IMR-90 (cell line): ENCODE results near the gene GDF10. TPM values are rescaled to one million over a fixed set of nuclear protein-coding genes. Genes with fewer than 3 reads are reported as not detected.

Experiments
- ATAC-seq: fragments of 200-7000 bp; cut with Tn5 transposase; 2 replicates; pipeline ENCODE4 v1.9.1; 2020; ENCODE audit warnings: low read depth, mild to moderate bottlenecking, moderate library complexity
- BruUV-seq: library from RNA; stranded (reverse); fragments of 400-500 nt; replicated peaks from 2 replicates; lab custom pipeline; 2021; lab: Mats Ljungman, UMichigan
- CTCF ChIA-PET: fragments of 300-600 bp; formaldehyde crosslinking; extraction: SDS; loops from one replicate; lab custom pipeline; 2021; ENCODE audit warnings: antibody characterized with exemption; lab: Yijun Ruan, JAX
- POLR2A ChIA-PET: fragments of 300-600 bp; sonication (Branson Sonifier 250); formaldehyde crosslinking; loops from one replicate; lab custom pipeline; 2022; ENCODE audit warnings: antibody characterized with exemption; ENCODE audit not compliant: unreplicated experiment; lab: Charles Lee
- DNase-seq: peaks from one replicate; pipeline ENCODE4 v3.0.0; 2013
- H2AFZ ChIP-seq: replicated peaks from 2 replicates; pipeline ENCODE3; 2013; ENCODE audit warnings: low read length, mild to moderate bottlenecking; ENCODE audit not compliant: poor library complexity
- H2AK5ac ChIP-seq: 2 replicates; pipeline ENCODE4 v1.6.1; 2013; ENCODE audit warnings: low read depth, low read length, inconsistent platforms
- H2AK9ac ChIP-seq: replicated peaks from 2 replicates; pipeline ENCODE3; 2013; ENCODE audit warnings: mild to moderate bottlenecking, low read depth, low read length, moderate library complexity; ENCODE audit not compliant: poor library complexity
- H2BK120ac ChIP-seq: 2 replicates; pipeline ENCODE4 v1.6.1; 2013; ENCODE audit warnings: low read depth, low read length, inconsistent platforms
- H2BK15ac ChIP-seq: 3 replicates; pipeline ENCODE4 v1.6.1; 2013; ENCODE audit warnings: low read depth, low read length, inconsistent platforms
- H2BK20ac ChIP-seq: 2 replicates; pipeline ENCODE4 v1.6.1; 2013; ENCODE audit warnings: low read depth, mild to moderate bottlenecking, inconsistent platforms, low read length, moderate library complexity
- H2BK5ac ChIP-seq: 2 replicates; pipeline ENCODE4 v1.6.1; 2013; ENCODE audit warnings: mild to moderate bottlenecking, low read depth, low read length, inconsistent platforms; ENCODE audit not compliant: poor library complexity, severe bottlenecking
- H3K14ac ChIP-seq: replicated peaks from 2 replicates; pipeline ENCODE4 v1.6.1; 2013; ENCODE audit warnings: low read depth, low read length, inconsistent platforms
- H3K18ac ChIP-seq: 2 replicates; pipeline ENCODE4 v1.6.1; 2013; ENCODE audit warnings: low read depth, low read length, control low read depth
- H3K23ac ChIP-seq: 2 replicates; pipeline ENCODE4 v1.6.1; 2013; ENCODE audit warnings: low read depth, low read length, inconsistent platforms
- H3K27ac ChIP-seq: 2 replicates; pipeline ENCODE4 v1.5.1; 2013; ENCODE audit warnings: mild to moderate bottlenecking, control low read depth, low read length; ENCODE audit not compliant: insufficient read depth
- H3K27me3 ChIP-seq: 2 replicates; pipeline ENCODE4 v1.6.1; 2013; ENCODE audit warnings: low read length; ENCODE audit not compliant: control insufficient read depth, insufficient read depth
- H3K36me3 ChIP-seq: 2 replicates; pipeline ENCODE4 v1.6.1; 2013; ENCODE audit warnings: low read length, mixed read lengths; ENCODE audit not compliant: control insufficient read depth, insufficient read depth
- H3K4ac ChIP-seq: 2 replicates; pipeline ENCODE4 v1.6.1; 2013; ENCODE audit warnings: low read depth, low read length, inconsistent platforms
- H3K4me1 ChIP-seq: 2 replicates; pipeline ENCODE4 v1.6.1; 2013; ENCODE audit warnings: low read length, mixed read lengths; ENCODE audit not compliant: control insufficient read depth, insufficient read depth
- H3K4me2 ChIP-seq: 2 replicates; pipeline ENCODE4 v1.6.1; 2013; ENCODE audit warnings: low read depth, mild to moderate bottlenecking, control low read depth, low read length, moderate library complexity
- H3K4me3 ChIP-seq: 2 replicates; pipeline ENCODE4 v1.5.1; 2013; ENCODE audit warnings: low read depth, mild to moderate bottlenecking, control low read depth, low read length, moderate library complexity; ENCODE audit not compliant: insufficient read depth
- H3K56ac ChIP-seq: 2 replicates; pipeline ENCODE4 v1.6.1; 2013; ENCODE audit warnings: low read length, inconsistent platforms; ENCODE audit not compliant: insufficient read depth; ENCODE audit errors: extremely low read depth
- H3K79me1 ChIP-seq, 2 experiments: 2 replicates each; pipeline ENCODE4 v1.6.1; 2013; ENCODE audit warnings: low read length in 2 of 2, inconsistent platforms in 1 of 2, low read depth in 1 of 2
- H3K9ac ChIP-seq: 2 replicates; pipeline ENCODE4 v1.6.1; 2013; ENCODE audit warnings: low read depth, low read length, control low read depth
- H3K9me1 ChIP-seq: 2 replicates; pipeline ENCODE4 v1.6.1; 2013; ENCODE audit warnings: low read length, inconsistent platforms; ENCODE audit not compliant: insufficient read depth
- H3K9me3 ChIP-seq: 2 replicates; pipeline ENCODE4 v1.6.1; 2013; ENCODE audit warnings: low read length; ENCODE audit not compliant: control insufficient read depth, insufficient read depth
- H4K20me1 ChIP-seq: 2 replicates; pipeline ENCODE4 v1.6.1; 2013; ENCODE audit warnings: low read length, inconsistent platforms; ENCODE audit not compliant: insufficient read depth
- H4K5ac ChIP-seq: 2 replicates; pipeline ENCODE4 v1.6.1; 2013; ENCODE audit warnings: mild to moderate bottlenecking, low read depth, low read length, control low read depth
- H4K8ac ChIP-seq, 2 experiments: 2 replicates each; pipeline ENCODE4 v1.6.1; 2013; ENCODE audit warnings: low read depth in 2 of 2, low read length in 2 of 2, control low read depth in 1 of 2, inconsistent platforms in 1 of 2
- H4K91ac ChIP-seq: 2 replicates; pipeline ENCODE4 v1.6.1; 2013; ENCODE audit warnings: low read depth, low read length, inconsistent platforms; ENCODE audit not compliant: insufficient read depth
- CEBPB ChIP-seq: IDR thresholded peaks from 2 replicates; pipeline ENCODE4 v1.6.1; 2012; ENCODE audit warnings: low read depth, low read length, improper control_type of control experiment
- CHD1 ChIP-seq: IDR thresholded peaks from 2 replicates; pipeline ENCODE4 v1.6.1; 2012; ENCODE audit warnings: low read depth, low read length, improper control_type of control experiment
- FOS ChIP-seq: fragments of 150-350 bp; IDR thresholded peaks from 2 replicates; pipeline ENCODE4 v1.6.1; 2016; ENCODE audit warnings: low read depth, low read length
- RCOR1 ChIP-seq: IDR thresholded peaks from 2 replicates; pipeline ENCODE4 v1.6.1; 2012; ENCODE audit warnings: mild to moderate bottlenecking, low read length, improper control_type of control experiment; ENCODE audit not compliant: insufficient replicate concordance
- SMC3 ChIP-seq: fragments of 150-350 bp; IDR thresholded peaks from 2 replicates; pipeline ENCODE4 v1.6.1; 2016; ENCODE audit warnings: low read depth, mild to moderate bottlenecking, antibody characterized with exemption, low read length, moderate library complexity
- WGBS, 2 experiments: methylation state at CpG; one replicate each; pipeline versions ENCODE4 v1.1.5 to v1.1.7; 2013; ENCODE audit warnings: missing lambda C conversion rate in 2 of 2; ENCODE audit not compliant: insufficient read length in 1 of 2; ENCODE audit errors: extremely low coverage in 2 of 2; 5-methylcytosine and 5-hydroxymethylcytosine counted together
- dilution Hi-C: fragments of 300-500 bp; cut with HindIII; formaldehyde crosslinking; loops from one replicate; pipeline ENCODE4 v1.14.3; 2018; ENCODE audit warnings: low sequenced_read_pairs; ENCODE audit not compliant: unreplicated experiment
- in situ Hi-C: fragments of 300-500 bp; cut with MboI; formaldehyde crosslinking; loops from 3 replicates; pipeline ENCODE4 v1.14.3; 2019; ENCODE audit warnings: low sequenced_read_pairs, inconsistent platforms, mixed read lengths
- intact Hi-C: fragments of 100-400 bp; cut with micrococcal nuclease; formaldehyde crosslinking; loops from 2 replicates; pipeline ENCODE4 v1.10.0; 2022
- polyA plus RNA-seq, 3 experiments: library from polyadenylated mRNA; depleted of rRNA; stranded (reverse); fragments of >200 nt; gene quantifications; 2 replicates each; pipeline ENCODE4 v1.2.3, GENCODE V29; 2012; ENCODE audit warnings: low replicate concordance in 1 of 3
- total RNA-seq: library from RNA; depleted of rRNA; stranded (reverse); fragments of >200 nt; gene quantifications from 2 replicates; pipeline ENCODE4 v1.2.3, GENCODE V29; 2012
- TF ChIP-seq, protein P1 (sequence below): conservative IDR thresholded peaks from 2 replicates; pipeline ENCODE4 v1.5.1; 2012; ENCODE audit warnings: mild to moderate bottlenecking, low read depth, low read length, improper control_type of control experiment
- TF ChIP-seq, protein P2 (sequence below): fragments of 150-350 bp; IDR thresholded peaks from 2 replicates; pipeline ENCODE4 v1.6.1; 2017; ENCODE audit warnings: mild to moderate bottlenecking, antibody characterized with exemption, low read length, low read depth

Gene GDF10
- total and polyA plus RNA-seq, 2 of the 4 experiments (the other 2 are of a cell fraction) = 0.34 TPM; not detected in 1

DNA sequence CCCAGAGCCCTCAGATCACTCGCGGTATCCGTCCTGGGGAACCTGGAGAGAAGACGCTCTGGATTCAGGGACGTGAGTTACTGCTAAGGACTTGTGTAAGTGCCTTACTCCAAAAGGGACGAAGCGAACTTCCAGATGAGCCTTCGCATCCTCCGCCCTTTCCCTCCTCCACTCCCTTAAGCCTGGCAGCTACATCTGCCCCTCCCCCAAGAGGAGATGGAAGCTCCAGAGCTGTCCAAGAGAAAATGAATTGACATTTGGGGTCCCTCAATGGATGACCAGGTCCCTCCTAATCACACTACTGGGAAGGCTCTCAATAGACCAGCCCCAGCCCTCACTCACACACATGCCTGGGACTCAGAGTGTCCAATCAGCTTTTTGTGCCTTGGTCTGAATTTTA is 31.3 kb upstream of the GDF10 start:
- no peak for ATAC-seq
- CTCF ChIA-PET = no interaction called here
- in situ Hi-C loops = no loop called here

More for the DNA sequence above, 31.3 kb upstream of the GDF10 start:
- Histone ChIP-seq H3K4ac (no peak overlapping the region), H2BK20ac (no peak overlapping the region), H2BK120ac (no peak overlapping the region), H3K9me3 (peaks cover 2% of the 10 kb centered on the region), H3K23ac (no peak overlapping the region), H4K91ac (no peak overlapping the region), H3K4me3 (no peak overlapping the region), H4K5ac (no peak overlapping the region), H2BK5ac (no peak overlapping the region), H3K27me3 (peaks cover 6% of the 10 kb centered on the region), H3K4me1 (no peaks in the 10 kb centered on the region), H4K20me1 (no peaks in the 10 kb centered on the region), H2AK5ac (no peak overlapping the region), H3K56ac (no peak overlapping the region), H3K27ac (no peak overlapping the region), H3K4me2 (no peak overlapping the region), H3K9ac (no peak overlapping the region), H3K14ac (no peak overlapping the region), H2AK9ac (no peak overlapping the region), H3K79me1 (no peaks in the 10 kb centered on the region), H2BK15ac (no peak overlapping the region), H3K18ac (no peak overlapping the region), H2AFZ (no peak overlapping the region), H3K36me3 (no peaks in the 10 kb centered on the region), H4K8ac (no peak overlapping the region), H3K9me1 (no peaks in the 10 kb centered on the region)
- 100% methylated on average over 2 of the region's 9 CpGs; no CpG with 5 or more reads in 1 of the 2 experiments for WGBS, 2 experiments
- dilution Hi-C loops (no loop called here), intact Hi-C loops (no loop called here)
- DNase-seq = no peak
- BruUV-seq = no TSS peak
- POLR2A ChIA-PET = no interaction called here
- TF ChIP-seq CEBPB (no peak), SMC3 (no peak), RCOR1 (no peak), CHD1 (no peak), FOS (no peak)
- TF ChIP-seq, protein P1, sequence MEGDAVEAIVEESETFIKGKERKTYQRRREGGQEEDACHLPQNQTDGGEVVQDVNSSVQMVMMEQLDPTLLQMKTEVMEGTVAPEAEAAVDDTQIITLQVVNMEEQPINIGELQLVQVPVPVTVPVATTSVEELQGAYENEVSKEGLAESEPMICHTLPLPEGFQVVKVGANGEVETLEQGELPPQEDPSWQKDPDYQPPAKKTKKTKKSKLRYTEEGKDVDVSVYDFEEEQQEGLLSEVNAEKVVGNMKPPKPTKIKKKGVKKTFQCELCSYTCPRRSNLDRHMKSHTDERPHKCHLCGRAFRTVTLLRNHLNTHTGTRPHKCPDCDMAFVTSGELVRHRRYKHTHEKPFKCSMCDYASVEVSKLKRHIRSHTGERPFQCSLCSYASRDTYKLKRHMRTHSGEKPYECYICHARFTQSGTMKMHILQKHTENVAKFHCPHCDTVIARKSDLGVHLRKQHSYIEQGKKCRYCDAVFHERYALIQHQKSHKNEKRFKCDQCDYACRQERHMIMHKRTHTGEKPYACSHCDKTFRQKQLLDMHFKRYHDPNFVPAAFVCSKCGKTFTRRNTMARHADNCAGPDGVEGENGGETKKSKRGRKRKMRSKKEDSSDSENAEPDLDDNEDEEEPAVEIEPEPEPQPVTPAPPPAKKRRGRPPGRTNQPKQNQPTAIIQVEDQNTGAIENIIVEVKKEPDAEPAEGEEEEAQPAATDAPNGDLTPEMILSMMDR = no peak
- TF ChIP-seq, protein P2, sequence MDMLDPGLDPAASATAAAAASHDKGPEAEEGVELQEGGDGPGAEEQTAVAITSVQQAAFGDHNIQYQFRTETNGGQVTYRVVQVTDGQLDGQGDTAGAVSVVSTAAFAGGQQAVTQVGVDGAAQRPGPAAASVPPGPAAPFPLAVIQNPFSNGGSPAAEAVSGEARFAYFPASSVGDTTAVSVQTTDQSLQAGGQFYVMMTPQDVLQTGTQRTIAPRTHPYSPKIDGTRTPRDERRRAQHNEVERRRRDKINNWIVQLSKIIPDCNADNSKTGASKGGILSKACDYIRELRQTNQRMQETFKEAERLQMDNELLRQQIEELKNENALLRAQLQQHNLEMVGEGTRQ = no peak
